H1 (cell line): ENCODE measurements around the gene CDK8.

Experiments
- CTCF ChIP-seq, 3 experiments: IDR thresholded peaks; 1 replicate in 2 of 3; 2 replicates in 1 of 3; pipeline versions ENCODE4 v1.5.1 to v1.6.1; 2011; ENCODE audit warnings: low read length in 3 of 3, mild to moderate bottlenecking in 3 of 3, inconsistent platforms in 2 of 3, low read depth in 1 of 3, moderate library complexity in 1 of 3; ENCODE audit not compliant: insufficient read depth in 1 of 3; ENCODE audit errors: control extremely low read depth in 1 of 3
- HDAC6 ChIP-seq: IDR thresholded peaks from one replicate; pipeline ENCODE4 v1.7.1; 2012; ENCODE audit warnings: low read depth, mild to moderate bottlenecking, inconsistent platforms, low read length, moderate library complexity
- MAX ChIP-seq: IDR thresholded peaks from 2 replicates; pipeline ENCODE4 v1.6.1; 2012; ENCODE audit warnings: inconsistent platforms
- POLR2A ChIP-seq, 2 experiments: IDR thresholded peaks; 1 replicate in 1 of 2; 2 replicates in 1 of 2; pipeline ENCODE4 v1.6.1; 2011; ENCODE audit warnings: low read depth in 2 of 2, low read length in 2 of 2, mild to moderate bottlenecking in 2 of 2; ENCODE audit errors: control extremely low read depth in 1 of 2
- POLR2AphosphoS5 ChIP-seq: IDR thresholded peaks from 2 replicates; pipeline ENCODE4 v1.6.1; 2011; ENCODE audit warnings: low read depth, low read length
- SUZ12 ChIP-seq: fragments of 200-600 bp; sonication (generic); IDR thresholded peaks from 2 replicates; pipeline ENCODE4 v1.6.1; 2012; ENCODE audit warnings: mild to moderate bottlenecking, inconsistent platforms, low read length, moderate library complexity, mixed read lengths
- USF2 ChIP-seq: IDR thresholded peaks from 2 replicates; pipeline ENCODE4 v1.6.1; 2011; ENCODE audit warnings: low read length, improper control_type of control experiment
- YY1 ChIP-seq: IDR thresholded peaks from 2 replicates; pipeline ENCODE4 v1.6.1; 2011; ENCODE audit warnings: low read depth, mild to moderate bottlenecking, low read length

GRCh38 chr13:26411206-26411605 is 157.3 kb downstream of the CDK8 start:
- TF ChIP-seq POLR2A (IDR thresholded peaks at IDR 0.05; ENCODE audit: control extremely low read depth in 1 of 2, low read depth in 2 of 2, low read length in 2 of 2) (no peak), SUZ12 (no peak), CTCF (IDR thresholded peaks at IDR 0.05; ENCODE audit: control extremely low read depth in 1 of 3, insufficient read depth in 1 of 3, low read depth in 1 of 3, low read length in 3 of 3) (no peak), YY1 (no peak), HDAC6 (no peak), MAX (no peak), USF2 (no peak), POLR2AphosphoS5 (no peak)
